Stomach (tissue), 4 donors: ENCODE results near the gene EFL1.

ENCODE experiments used
- EP300 ChIP-seq: sonication (generic); formaldehyde crosslinking; IDR thresholded peaks from one replicate; pipeline ENCODE4 v1.6.1; 2017; ENCODE audit warnings: antibody characterized with exemption
- POLR2AphosphoS5 ChIP-seq, 3 donors: sonication (generic); formaldehyde crosslinking; IDR thresholded peaks; one replicate each; pipeline ENCODE4 v1.6.1; 2016; ENCODE audit warnings: antibody characterized with exemption in 3 of 3

DNA sequence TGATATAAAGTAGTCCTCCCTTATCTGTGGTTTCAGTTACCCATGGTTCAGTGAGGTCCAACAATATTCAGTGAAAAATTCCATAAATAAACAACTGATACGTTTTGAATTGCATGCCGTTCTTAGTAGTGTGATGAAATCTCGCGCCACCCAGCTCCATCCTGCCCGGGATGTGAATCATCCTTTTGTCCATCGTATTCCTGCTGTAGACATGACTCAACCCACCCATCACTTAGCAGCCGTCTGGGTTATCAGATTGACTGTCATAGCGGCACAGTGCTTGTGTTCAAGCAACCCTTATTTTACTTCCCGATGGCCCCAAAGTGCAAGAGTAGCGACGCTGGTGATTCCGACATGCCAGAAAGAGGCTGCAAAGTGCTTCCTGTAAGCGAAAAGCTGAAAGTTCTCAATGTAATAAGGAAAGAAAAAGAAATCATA, 168.7 kb downstream of the EFL1 start:
- no peak for TF ChIP-seq POLR2AphosphoS5 (IDR thresholded peaks at IDR 0.05)
- no peak for TF ChIP-seq EP300
